IMR-90 (cell line): ENCODE data around the gene HERC6. TPM values are rescaled to one million over a fixed set of nuclear protein-coding genes. Genes with fewer than 3 reads are reported as not detected.
"Not testable (repeated sequence)": the region's sequence is repeated elsewhere in the genome, so short reads cannot be mapped to it uniquely, and the experiment has no call there.

ENCODE experiments used
- ATAC-seq: fragments of 200-7000 bp; cut with Tn5 transposase; 2 replicates; pipeline ENCODE4 v1.9.1; 2020; ENCODE audit warnings: low read depth, mild to moderate bottlenecking, moderate library complexity
- BruUV-seq: library from RNA; stranded (reverse); fragments of 400-500 nt; replicated peaks from 2 replicates; lab custom pipeline; 2021; lab: Mats Ljungman, UMichigan
- CTCF ChIA-PET: fragments of 300-600 bp; formaldehyde crosslinking; extraction: SDS; loops from one replicate; lab custom pipeline; 2021; ENCODE audit warnings: antibody characterized with exemption; lab: Yijun Ruan, JAX
- POLR2A ChIA-PET: fragments of 300-600 bp; sonication (Branson Sonifier 250); formaldehyde crosslinking; loops from one replicate; lab custom pipeline; 2022; ENCODE audit warnings: antibody characterized with exemption; ENCODE audit not compliant: unreplicated experiment; lab: Charles Lee
- DNase-seq: peaks from one replicate; pipeline ENCODE4 v3.0.0; 2013
- H2AFZ ChIP-seq: replicated peaks from 2 replicates; pipeline ENCODE3; 2013; ENCODE audit warnings: low read length, mild to moderate bottlenecking; ENCODE audit not compliant: poor library complexity
- H2AK5ac ChIP-seq: 2 replicates; pipeline ENCODE4 v1.6.1; 2013; ENCODE audit warnings: low read depth, low read length, inconsistent platforms
- H2AK9ac ChIP-seq: replicated peaks from 2 replicates; pipeline ENCODE3; 2013; ENCODE audit warnings: mild to moderate bottlenecking, low read depth, low read length, moderate library complexity; ENCODE audit not compliant: poor library complexity
- H2BK120ac ChIP-seq: 2 replicates; pipeline ENCODE4 v1.6.1; 2013; ENCODE audit warnings: low read depth, low read length, inconsistent platforms
- H2BK15ac ChIP-seq: 3 replicates; pipeline ENCODE4 v1.6.1; 2013; ENCODE audit warnings: low read depth, low read length, inconsistent platforms
- H2BK20ac ChIP-seq: 2 replicates; pipeline ENCODE4 v1.6.1; 2013; ENCODE audit warnings: low read depth, mild to moderate bottlenecking, inconsistent platforms, low read length, moderate library complexity
- H2BK5ac ChIP-seq: 2 replicates; pipeline ENCODE4 v1.6.1; 2013; ENCODE audit warnings: mild to moderate bottlenecking, low read depth, low read length, inconsistent platforms; ENCODE audit not compliant: poor library complexity, severe bottlenecking
- H3K14ac ChIP-seq: replicated peaks from 2 replicates; pipeline ENCODE4 v1.6.1; 2013; ENCODE audit warnings: low read depth, low read length, inconsistent platforms
- H3K18ac ChIP-seq: 2 replicates; pipeline ENCODE4 v1.6.1; 2013; ENCODE audit warnings: low read depth, low read length, control low read depth
- H3K23ac ChIP-seq: 2 replicates; pipeline ENCODE4 v1.6.1; 2013; ENCODE audit warnings: low read depth, low read length, inconsistent platforms
- H3K27ac ChIP-seq: 2 replicates; pipeline ENCODE4 v1.5.1; 2013; ENCODE audit warnings: mild to moderate bottlenecking, control low read depth, low read length; ENCODE audit not compliant: insufficient read depth
- H3K27me3 ChIP-seq: 2 replicates; pipeline ENCODE4 v1.6.1; 2013; ENCODE audit warnings: low read length; ENCODE audit not compliant: control insufficient read depth, insufficient read depth
- H3K36me3 ChIP-seq: 2 replicates; pipeline ENCODE4 v1.6.1; 2013; ENCODE audit warnings: low read length, mixed read lengths; ENCODE audit not compliant: control insufficient read depth, insufficient read depth
- H3K4ac ChIP-seq: 2 replicates; pipeline ENCODE4 v1.6.1; 2013; ENCODE audit warnings: low read depth, low read length, inconsistent platforms
- H3K4me1 ChIP-seq: 2 replicates; pipeline ENCODE4 v1.6.1; 2013; ENCODE audit warnings: low read length, mixed read lengths; ENCODE audit not compliant: control insufficient read depth, insufficient read depth
- H3K4me2 ChIP-seq: 2 replicates; pipeline ENCODE4 v1.6.1; 2013; ENCODE audit warnings: low read depth, mild to moderate bottlenecking, control low read depth, low read length, moderate library complexity
- H3K4me3 ChIP-seq: 2 replicates; pipeline ENCODE4 v1.5.1; 2013; ENCODE audit warnings: low read depth, mild to moderate bottlenecking, control low read depth, low read length, moderate library complexity; ENCODE audit not compliant: insufficient read depth
- H3K56ac ChIP-seq: 2 replicates; pipeline ENCODE4 v1.6.1; 2013; ENCODE audit warnings: low read length, inconsistent platforms; ENCODE audit not compliant: insufficient read depth; ENCODE audit errors: extremely low read depth
- H3K79me1 ChIP-seq, 2 experiments: 2 replicates each; pipeline ENCODE4 v1.6.1; 2013; ENCODE audit warnings: low read length in 2 of 2, inconsistent platforms in 1 of 2, low read depth in 1 of 2
- H3K9ac ChIP-seq: 2 replicates; pipeline ENCODE4 v1.6.1; 2013; ENCODE audit warnings: low read depth, low read length, control low read depth
- H3K9me1 ChIP-seq: 2 replicates; pipeline ENCODE4 v1.6.1; 2013; ENCODE audit warnings: low read length, inconsistent platforms; ENCODE audit not compliant: insufficient read depth
- H3K9me3 ChIP-seq: 2 replicates; pipeline ENCODE4 v1.6.1; 2013; ENCODE audit warnings: low read length; ENCODE audit not compliant: control insufficient read depth, insufficient read depth
- H4K20me1 ChIP-seq: 2 replicates; pipeline ENCODE4 v1.6.1; 2013; ENCODE audit warnings: low read length, inconsistent platforms; ENCODE audit not compliant: insufficient read depth
- H4K5ac ChIP-seq: 2 replicates; pipeline ENCODE4 v1.6.1; 2013; ENCODE audit warnings: mild to moderate bottlenecking, low read depth, low read length, control low read depth
- H4K8ac ChIP-seq, 2 experiments: 2 replicates each; pipeline ENCODE4 v1.6.1; 2013; ENCODE audit warnings: low read depth in 2 of 2, low read length in 2 of 2, control low read depth in 1 of 2, inconsistent platforms in 1 of 2
- H4K91ac ChIP-seq: 2 replicates; pipeline ENCODE4 v1.6.1; 2013; ENCODE audit warnings: low read depth, low read length, inconsistent platforms; ENCODE audit not compliant: insufficient read depth
- WGBS, 2 experiments: methylation state at CpG; one replicate each; pipeline versions ENCODE4 v1.1.5 to v1.1.7; 2013; ENCODE audit warnings: missing lambda C conversion rate in 2 of 2; ENCODE audit not compliant: insufficient read length in 1 of 2; ENCODE audit errors: extremely low coverage in 2 of 2; 5-methylcytosine and 5-hydroxymethylcytosine counted together
- dilution Hi-C: fragments of 300-500 bp; cut with HindIII; formaldehyde crosslinking; loops from one replicate; pipeline ENCODE4 v1.14.3; 2018; ENCODE audit warnings: low sequenced_read_pairs; ENCODE audit not compliant: unreplicated experiment
- in situ Hi-C: fragments of 300-500 bp; cut with MboI; formaldehyde crosslinking; loops from 3 replicates; pipeline ENCODE4 v1.14.3; 2019; ENCODE audit warnings: low sequenced_read_pairs, inconsistent platforms, mixed read lengths
- intact Hi-C: fragments of 100-400 bp; cut with micrococcal nuclease; formaldehyde crosslinking; loops from 2 replicates; pipeline ENCODE4 v1.10.0; 2022
- polyA plus RNA-seq, 3 experiments: library from polyadenylated mRNA; depleted of rRNA; stranded (reverse); fragments of >200 nt; gene quantifications; 2 replicates each; pipeline ENCODE4 v1.2.3, GENCODE V29; 2012; ENCODE audit warnings: low replicate concordance in 1 of 3
- total RNA-seq: library from RNA; depleted of rRNA; stranded (reverse); fragments of >200 nt; gene quantifications from 2 replicates; pipeline ENCODE4 v1.2.3, GENCODE V29; 2012

Gene HERC6
- total and polyA plus RNA-seq, 2 of the 4 experiments (the other 2 are of a cell fraction) = 0.53 to 1.6 TPM

- H3K4me1 ChIP-seq, H3K23ac ChIP-seq, H4K5ac ChIP-seq, H4K20me1 ChIP-seq, H3K56ac ChIP-seq, H3K14ac ChIP-seq, DNase-seq, H2BK5ac ChIP-seq, H3K9me1 ChIP-seq, intact Hi-C loops, ATAC-seq, H3K79me1 ChIP-seq, H3K27ac ChIP-seq, H4K8ac ChIP-seq, dilution Hi-C loops, in situ Hi-C loops, H2BK120ac ChIP-seq, H2AK9ac ChIP-seq, H2AFZ ChIP-seq, CTCF ChIA-PET, H2BK20ac ChIP-seq, H3K36me3 ChIP-seq, H3K4ac ChIP-seq, POLR2A ChIA-PET, BruUV-seq, H3K4me2 ChIP-seq, H2AK5ac ChIP-seq, H3K4me3 ChIP-seq, H3K9ac ChIP-seq, H3K27me3 ChIP-seq, H2BK15ac ChIP-seq, H3K9me3 ChIP-seq, H3K18ac ChIP-seq, H4K91ac ChIP-seq: not testable (repeated sequence)
- 100% methylated on average over 1 of the region's 7 CpGs; no CpG with 5 or more reads in 1 of the 2 experiments for WGBS, 2 experiments
Observed at GRCh38 chr4:88448211-88448765, 69.6 kb downstream of the HERC6 start.
